ENCODE measurements around the gene MAP3K2.

Gene MAP3K2

GRCh38 chr2:127387655-127388422 lies at the start of gene MAP3K2:
Gene MAP3K2, minus strand, starts transcription at chr2:127387975. Its CDS starts 44,846 bp downstream, at chr2:127343129.
- DNase-seq = peak; percentile 91

- no peak for DNase-seq
Measured at GRCh38 chr2:127437056-127437455, 49.3 kb upstream of the MAP3K2 start.

- DNase-seq = no peak
Measured at GRCh38 chr2:127434515-127434914, 46.7 kb upstream of the MAP3K2 start.

- no peak for DNase-seq
Measured at GRCh38 chr2:127431408-127432023, 43.7 kb upstream of the MAP3K2 start.

GRCh38 chr2:127429844-127430425 lies 42.2 kb upstream of the MAP3K2 start:
- no peak for DNase-seq

- no peak for DNase-seq
Measured at GRCh38 chr2:127429291-127429690, 41.5 kb upstream of the MAP3K2 start.

- DNase-seq = no peak
Measured at GRCh38 chr2:127428815-127429109, 41.0 kb upstream of the MAP3K2 start.

- DNase-seq = no peak
Measured at GRCh38 chr2:127428057-127428814, 40.5 kb upstream of the MAP3K2 start.

GRCh38 chr2:127427376-127428056 lies 39.7 kb upstream of the MAP3K2 start:
- no peak for DNase-seq

- no peak for DNase-seq
Measured at GRCh38 chr2:127426501-127427354, 39.0 kb upstream of the MAP3K2 start.

- no peak for DNase-seq
Measured at GRCh38 chr2:127425540-127426490, 38.0 kb upstream of the MAP3K2 start.

GRCh38 chr2:127424598-127425520 lies 37.1 kb upstream of the MAP3K2 start:
- DNase-seq = no peak

GRCh38 chr2:127423880-127424279 lies 36.1 kb upstream of the MAP3K2 start:
- DNase-seq = no peak

- no peak for DNase-seq
Measured at GRCh38 chr2:127423478-127423843, 35.7 kb upstream of the MAP3K2 start.

GRCh38 chr2:127422559-127423477 lies 35.0 kb upstream of the MAP3K2 start:
- no peak for DNase-seq

GRCh38 chr2:127421871-127422558 lies 34.2 kb upstream of the MAP3K2 start:
- no peak for DNase-seq

GRCh38 chr2:127421116-127421800 lies 33.5 kb upstream of the MAP3K2 start:
- no peak for DNase-seq

All from EL (cell line).